Ishikawa (cell line): ENCODE data around the gene PRR36.

Source experiments
- CEBPB ChIP-seq: IDR thresholded peaks from 2 replicates; pipeline ENCODE4 v1.6.1; 2012
- CREB1 ChIP-seq: IDR thresholded peaks from 2 replicates; pipeline ENCODE4 v1.6.1; 2012; ENCODE audit warnings: low read depth
- EGR1 ChIP-seq: IDR thresholded peaks from 2 replicates; pipeline ENCODE4 v1.6.1; 2012
- EP300 ChIP-seq: IDR thresholded peaks from 2 replicates; pipeline ENCODE4 v1.6.1; 2012; ENCODE audit warnings: borderline replicate concordance
- FOXM1 ChIP-seq: IDR thresholded peaks from 2 replicates; pipeline ENCODE4 v1.6.1; 2012; ENCODE audit warnings: low read depth, borderline replicate concordance
- NFIC ChIP-seq: IDR thresholded peaks from 2 replicates; pipeline ENCODE4 v1.6.1; 2012
- RAD21 ChIP-seq: IDR thresholded peaks from 2 replicates; pipeline ENCODE4 v1.6.1; 2012; ENCODE audit warnings: low read depth
- ZBTB7A ChIP-seq: IDR thresholded peaks from 2 replicates; pipeline ENCODE4 v1.6.1; 2012; ENCODE audit warnings: low read depth
- TF ChIP-seq, protein P1 (sequence below): IDR thresholded peaks from 2 replicates; pipeline ENCODE4 v1.6.1; 2012
- TF ChIP-seq, protein P2 (sequence below): IDR thresholded peaks from 2 replicates; pipeline ENCODE4 v1.6.1; 2012; ENCODE audit warnings: low read depth, mild to moderate bottlenecking
- TF ChIP-seq, protein P3 (sequence below): IDR thresholded peaks from 2 replicates; pipeline ENCODE4 v1.6.1; 2012

DNA sequence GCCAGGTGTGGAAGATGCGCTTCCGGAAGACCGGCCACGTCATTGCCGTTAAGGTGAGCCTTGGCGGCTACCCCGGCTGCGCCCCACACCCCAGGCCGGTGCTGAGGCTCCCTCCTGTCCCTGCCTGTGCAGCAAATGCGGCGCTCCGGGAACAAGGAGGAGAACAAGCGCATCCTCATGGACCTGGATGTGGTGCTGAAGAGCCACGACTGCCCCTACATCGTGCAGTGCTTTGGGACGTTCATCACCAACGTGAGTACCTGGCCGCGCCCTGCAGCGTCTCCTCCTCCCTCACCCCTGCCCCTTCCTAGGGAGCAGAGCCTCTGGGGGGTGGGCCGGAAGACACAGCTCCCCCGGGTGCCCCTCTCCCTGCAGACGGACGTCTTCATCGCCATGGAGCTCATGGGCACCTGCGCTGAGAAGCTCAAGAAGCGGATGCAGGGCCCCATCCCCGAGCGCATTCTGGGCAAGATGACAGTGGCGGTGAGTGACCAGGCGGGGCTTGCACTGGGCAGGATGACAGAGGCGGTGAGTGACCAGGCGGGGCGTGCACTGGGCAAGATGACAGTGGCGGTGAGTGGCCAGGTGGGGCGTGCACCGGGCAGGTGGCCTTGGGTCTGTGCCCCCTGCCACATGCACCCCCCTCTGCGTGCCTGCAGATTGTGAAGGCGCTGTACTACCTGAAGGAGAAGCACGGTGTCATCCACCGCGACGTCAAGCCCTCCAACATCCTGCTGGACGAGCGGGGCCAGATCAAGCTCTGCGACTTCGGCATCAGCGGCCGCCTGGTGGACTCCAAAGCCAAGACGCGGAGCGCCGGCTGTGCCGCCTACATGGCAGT is 36.4 kb upstream of the PRR36 start:
- TF ChIP-seq, protein P1, sequence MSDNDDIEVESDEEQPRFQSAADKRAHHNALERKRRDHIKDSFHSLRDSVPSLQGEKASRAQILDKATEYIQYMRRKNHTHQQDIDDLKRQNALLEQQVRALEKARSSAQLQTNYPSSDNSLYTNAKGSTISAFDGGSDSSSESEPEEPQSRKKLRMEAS = no peak
- TF ChIP-seq RAD21 (no peak), EP300 (no peak), FOXM1 (no peak), EGR1 (no peak), ZBTB7A (no peak), NFIC (no peak), CEBPB (no peak), CREB1 (no peak)
- TF ChIP-seq, protein P2, sequence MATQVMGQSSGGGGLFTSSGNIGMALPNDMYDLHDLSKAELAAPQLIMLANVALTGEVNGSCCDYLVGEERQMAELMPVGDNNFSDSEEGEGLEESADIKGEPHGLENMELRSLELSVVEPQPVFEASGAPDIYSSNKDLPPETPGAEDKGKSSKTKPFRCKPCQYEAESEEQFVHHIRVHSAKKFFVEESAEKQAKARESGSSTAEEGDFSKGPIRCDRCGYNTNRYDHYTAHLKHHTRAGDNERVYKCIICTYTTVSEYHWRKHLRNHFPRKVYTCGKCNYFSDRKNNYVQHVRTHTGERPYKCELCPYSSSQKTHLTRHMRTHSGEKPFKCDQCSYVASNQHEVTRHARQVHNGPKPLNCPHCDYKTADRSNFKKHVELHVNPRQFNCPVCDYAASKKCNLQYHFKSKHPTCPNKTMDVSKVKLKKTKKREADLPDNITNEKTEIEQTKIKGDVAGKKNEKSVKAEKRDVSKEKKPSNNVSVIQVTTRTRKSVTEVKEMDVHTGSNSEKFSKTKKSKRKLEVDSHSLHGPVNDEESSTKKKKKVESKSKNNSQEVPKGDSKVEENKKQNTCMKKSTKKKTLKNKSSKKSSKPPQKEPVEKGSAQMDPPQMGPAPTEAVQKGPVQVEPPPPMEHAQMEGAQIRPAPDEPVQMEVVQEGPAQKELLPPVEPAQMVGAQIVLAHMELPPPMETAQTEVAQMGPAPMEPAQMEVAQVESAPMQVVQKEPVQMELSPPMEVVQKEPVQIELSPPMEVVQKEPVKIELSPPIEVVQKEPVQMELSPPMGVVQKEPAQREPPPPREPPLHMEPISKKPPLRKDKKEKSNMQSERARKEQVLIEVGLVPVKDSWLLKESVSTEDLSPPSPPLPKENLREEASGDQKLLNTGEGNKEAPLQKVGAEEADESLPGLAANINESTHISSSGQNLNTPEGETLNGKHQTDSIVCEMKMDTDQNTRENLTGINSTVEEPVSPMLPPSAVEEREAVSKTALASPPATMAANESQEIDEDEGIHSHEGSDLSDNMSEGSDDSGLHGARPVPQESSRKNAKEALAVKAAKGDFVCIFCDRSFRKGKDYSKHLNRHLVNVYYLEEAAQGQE = no peak
- TF ChIP-seq, protein P3, sequence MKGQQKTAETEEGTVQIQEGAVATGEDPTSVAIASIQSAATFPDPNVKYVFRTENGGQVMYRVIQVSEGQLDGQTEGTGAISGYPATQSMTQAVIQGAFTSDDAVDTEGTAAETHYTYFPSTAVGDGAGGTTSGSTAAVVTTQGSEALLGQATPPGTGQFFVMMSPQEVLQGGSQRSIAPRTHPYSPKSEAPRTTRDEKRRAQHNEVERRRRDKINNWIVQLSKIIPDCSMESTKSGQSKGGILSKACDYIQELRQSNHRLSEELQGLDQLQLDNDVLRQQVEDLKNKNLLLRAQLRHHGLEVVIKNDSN = no peak
